Pons (tissue), 1 donor: ENCODE measurements around the gene EOMES.

Source experiments
- DNase-seq: peaks from one replicate; pipeline ENCODE4 v3.0.0-alpha.2; 2016; ENCODE audit warnings: low spot score

The EOMES gene

GRCh38 chr3:27720899-27721716 lies 1.0 kb downstream of the EOMES start:
- no peak for DNase-seq

GRCh38 chr3:27719314-27720003 lies 2.7 kb downstream of the EOMES start:
- no peak for DNase-seq

GRCh38 chr3:27718459-27718858 lies 3.7 kb downstream of the EOMES start:
- DNase-seq: no peak

- no peak for DNase-seq
Measured at GRCh38 chr3:27717200-27717852, 4.8 kb downstream of the EOMES start.

- no peak for DNase-seq
Measured at GRCh38 chr3:27716309-27716708, 5.8 kb downstream of the EOMES start.

GRCh38 chr3:27715863-27716262 lies 6.3 kb downstream of the EOMES start:
- no peak for DNase-seq

- no peak for DNase-seq
Measured at GRCh38 chr3:27715454-27715806, 6.7 kb downstream of the EOMES start.

- DNase-seq: no peak
Measured at GRCh38 chr3:27714692-27715453, 7.2 kb downstream of the EOMES start.

- no peak for DNase-seq
Measured at GRCh38 chr3:27714146-27714526, 8.0 kb downstream of the EOMES start.

GRCh38 chr3:27713435-27714145 lies 8.5 kb downstream of the EOMES start:
- no peak for DNase-seq

- DNase-seq: no peak
Measured at GRCh38 chr3:27713078-27713423, 9.1 kb downstream of the EOMES start.

GRCh38 chr3:27712136-27713077 lies 9.7 kb downstream of the EOMES start:
- peak; percentile 73 for DNase-seq

GRCh38 chr3:27708250-27708649 lies 13.9 kb downstream of the EOMES start:
- DNase-seq: no peak

- DNase-seq: no peak
Measured at GRCh38 chr3:27699067-27699466, 23.1 kb downstream of the EOMES start.

GRCh38 chr3:27696906-27697305 lies 25.2 kb downstream of the EOMES start:
- DNase-seq: no peak

GRCh38 chr3:27695636-27696035 lies 26.5 kb downstream of the EOMES start:
- DNase-seq: no peak

- no peak for DNase-seq
Measured at GRCh38 chr3:27688053-27688452, 34.1 kb downstream of the EOMES start.

- DNase-seq: no peak
Measured at GRCh38 chr3:27686642-27687041, 35.5 kb downstream of the EOMES start.

GRCh38 chr3:27685474-27685873 lies 36.6 kb downstream of the EOMES start:
- no peak for DNase-seq

- DNase-seq: no peak
Measured at GRCh38 chr3:27684302-27684701, 37.8 kb downstream of the EOMES start.
